GM23338 (cell line): ENCODE data around the gene NDE1. TPM values are rescaled to one million over a fixed set of nuclear protein-coding genes. Genes with fewer than 3 reads are reported as not detected.

Experiments used
- ATAC-seq: fragments of 200-7000 bp; cut with Tn5 transposase; 3 replicates; pipeline ENCODE4 v1.9.1; 2020
- DNase-seq: peaks from one replicate; pipeline ENCODE4 v3.0.0-alpha.2; 2015; ENCODE audit warnings: low spot score
- H2AFZ ChIP-seq: fragments of 200-600 bp; sonication (generic); 2 replicates; pipeline ENCODE4 v1.8.0; 2016; ENCODE audit warnings: antibody characterized with exemption, mild to moderate bottlenecking, moderate library complexity
- H3F3A ChIP-seq: fragments of 200-600 bp; sonication (generic); replicated peaks from 2 replicates; pipeline ENCODE4 v1.8.0; 2017; ENCODE audit warnings: antibody characterized with exemption, mixed run types, low read depth
- H3K27ac ChIP-seq: fragments of 200-600 bp; sonication (generic); 2 replicates; pipeline ENCODE4 v1.6.1; 2016; ENCODE audit warnings: low read depth
- H3K27me3 ChIP-seq: fragments of 200-600 bp; sonication (generic); 2 replicates; pipeline ENCODE4 v1.8.0; 2016; ENCODE audit warnings: mild to moderate bottlenecking, mixed run types, moderate library complexity; ENCODE audit not compliant: insufficient read depth
- H3K36me3 ChIP-seq: fragments of 200-600 bp; sonication (generic); 2 replicates; pipeline ENCODE4 v1.8.0; 2016; ENCODE audit warnings: mild to moderate bottlenecking; ENCODE audit not compliant: insufficient read depth
- H3K4me1 ChIP-seq: fragments of 200-600 bp; sonication (generic); 2 replicates; pipeline ENCODE4 v1.8.0; 2016; ENCODE audit warnings: mild to moderate bottlenecking, moderate library complexity; ENCODE audit not compliant: insufficient read depth
- H3K4me2 ChIP-seq: fragments of 200-600 bp; sonication (generic); 2 replicates; pipeline ENCODE4 v1.7.1; 2017; ENCODE audit warnings: mixed run types
- H3K4me3 ChIP-seq: fragments of 200-600 bp; sonication (generic); 2 replicates; pipeline ENCODE4 v1.6.1; 2016; ENCODE audit warnings: mixed run types
- H3K79me2 ChIP-seq: fragments of 200-600 bp; sonication (generic); replicated peaks from 2 replicates; pipeline ENCODE4 v1.8.0; 2017; ENCODE audit warnings: mild to moderate bottlenecking; ENCODE audit not compliant: insufficient read depth
- H3K9me2 ChIP-seq: fragments of 200-600 bp; sonication (generic); 2 replicates; pipeline ENCODE4 v1.8.0; 2017; ENCODE audit not compliant: insufficient read depth
- H4K20me1 ChIP-seq: fragments of 200-600 bp; sonication (generic); replicated peaks from 2 replicates; pipeline ENCODE4 v1.8.0; 2017; ENCODE audit warnings: mild to moderate bottlenecking; ENCODE audit not compliant: insufficient read depth
- H3K27ac Mint-ChIP-seq: 2 replicates; pipeline ENCODE4 v1.8.0; 2020; ENCODE audit warnings: inconsistent platforms, mild to moderate bottlenecking, moderate library complexity, mixed read lengths
- H3K27me3 Mint-ChIP-seq: 3 replicates; pipeline ENCODE4 v1.8.0; 2022; ENCODE audit warnings: low read depth, mild to moderate bottlenecking, moderate library complexity, mixed read lengths, inconsistent platforms; ENCODE audit not compliant: insufficient read depth, poor library complexity
- H3K36me3 Mint-ChIP-seq: 3 replicates; pipeline ENCODE4 v1.8.0; 2021; ENCODE audit warnings: low read depth, mild to moderate bottlenecking, inconsistent platforms, moderate library complexity, mixed read lengths
- H3K4me1 Mint-ChIP-seq: 3 replicates; pipeline ENCODE4 v1.8.0; 2020; ENCODE audit warnings: mild to moderate bottlenecking, inconsistent platforms, mixed read lengths
- H3K4me3 Mint-ChIP-seq: 3 replicates; pipeline ENCODE4 v1.8.0; 2021; ENCODE audit warnings: moderate library complexity, mild to moderate bottlenecking, inconsistent platforms, mixed read lengths
- H3K9me3 Mint-ChIP-seq: 3 replicates; pipeline ENCODE4 v1.8.0; 2020; ENCODE audit warnings: moderate library complexity, mild to moderate bottlenecking, inconsistent platforms, mixed read lengths
- CREB1 ChIP-seq: fragments of 250-450 bp; sonication (Bioruptor Pico); IDR thresholded peaks from 2 replicates; pipeline ENCODE4 v1.5.0; 2020; ENCODE audit warnings: low read depth, mild to moderate bottlenecking, moderate library complexity
- EZH2 ChIP-seq: fragments of 200-600 bp; sonication (generic); IDR thresholded peaks from one replicate; pipeline ENCODE4 v1.8.0; 2017; ENCODE audit warnings: antibody characterized with exemption, mild to moderate bottlenecking, low read depth; ENCODE audit not compliant: unreplicated experiment
- POLR2AphosphoS5 ChIP-seq: IDR thresholded peaks from 2 replicates; pipeline ENCODE4 v1.6.1; 2016; ENCODE audit warnings: antibody characterized with exemption, low read depth
- STAT1 ChIP-seq: IDR thresholded peaks from one replicate; pipeline ENCODE4 v1.6.1; 2016; ENCODE audit warnings: antibody characterized with exemption; ENCODE audit not compliant: unreplicated experiment
- ZNF114 ChIP-seq: fragments of 250-450 bp; sonication (Bioruptor Pico); IDR thresholded peaks from 2 replicates; pipeline ENCODE4 v1.5.0; 2020; ENCODE audit warnings: mild to moderate bottlenecking, moderate library complexity
- long read RNA-seq: library from polyadenylated mRNA; unstranded; transcript quantifications from one replicate; pipeline ENCODE4 v2.0.0, GENCODE V29; 2020; ENCODE audit not compliant: unreplicated experiment
- polyA plus RNA-seq: library from polyadenylated mRNA; unstranded; fragments of >200 nt; fragmentation: Nextera tagmentation; extraction: Ambion mirVana; gene quantifications from 2 replicates; pipeline ENCODE4 v1.2.1, GENCODE V29; 2016
- total RNA-seq: library from RNA; depleted of rRNA; stranded (reverse); fragments of >200 nt; shearing (Covaris generic); gene quantifications from 2 replicates; pipeline ENCODE4 v1.2.3, GENCODE V29; 2014; rRNA removed
- TF ChIP-seq, protein P1 (sequence below), 2 experiments: fragments of 200-600 bp in 1 of 2; sonication (generic) in 1 of 2; conservative IDR thresholded peaks; 2 replicates each; pipeline versions ENCODE4 v1.5.1 to v1.6.1; 2016 to 2017; ENCODE audit warnings: antibody characterized with exemption in 2 of 2, low read depth in 2 of 2, mild to moderate bottlenecking in 2 of 2, moderate library complexity in 1 of 2
- TF ChIP-seq, protein P2 (sequence below): IDR thresholded peaks from one replicate; pipeline ENCODE4 v1.6.1; 2018; ENCODE audit warnings: antibody characterized with exemption; ENCODE audit not compliant: unreplicated experiment

Gene NDE1, protein sequence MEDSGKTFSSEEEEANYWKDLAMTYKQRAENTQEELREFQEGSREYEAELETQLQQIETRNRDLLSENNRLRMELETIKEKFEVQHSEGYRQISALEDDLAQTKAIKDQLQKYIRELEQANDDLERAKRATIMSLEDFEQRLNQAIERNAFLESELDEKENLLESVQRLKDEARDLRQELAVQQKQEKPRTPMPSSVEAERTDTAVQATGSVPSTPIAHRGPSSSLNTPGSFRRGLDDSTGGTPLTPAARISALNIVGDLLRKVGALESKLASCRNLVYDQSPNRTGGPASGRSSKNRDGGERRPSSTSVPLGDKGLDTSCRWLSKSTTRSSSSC
- total RNA-seq (22.9 and 28.7 TPM in 2 replicates), polyA plus RNA-seq (11.1 and 13.0 TPM in 2 replicates)
- long read RNA-seq, transcript NDE1-201 (9 exons, 3,221 nt) = major isoform, 8 of 14 reads
- long read RNA-seq, partial matches to known transcripts = 1 of 14 reads
- long read RNA-seq, other reads (novel, unspliced or antisense) = 5 of 14 reads

DNA sequence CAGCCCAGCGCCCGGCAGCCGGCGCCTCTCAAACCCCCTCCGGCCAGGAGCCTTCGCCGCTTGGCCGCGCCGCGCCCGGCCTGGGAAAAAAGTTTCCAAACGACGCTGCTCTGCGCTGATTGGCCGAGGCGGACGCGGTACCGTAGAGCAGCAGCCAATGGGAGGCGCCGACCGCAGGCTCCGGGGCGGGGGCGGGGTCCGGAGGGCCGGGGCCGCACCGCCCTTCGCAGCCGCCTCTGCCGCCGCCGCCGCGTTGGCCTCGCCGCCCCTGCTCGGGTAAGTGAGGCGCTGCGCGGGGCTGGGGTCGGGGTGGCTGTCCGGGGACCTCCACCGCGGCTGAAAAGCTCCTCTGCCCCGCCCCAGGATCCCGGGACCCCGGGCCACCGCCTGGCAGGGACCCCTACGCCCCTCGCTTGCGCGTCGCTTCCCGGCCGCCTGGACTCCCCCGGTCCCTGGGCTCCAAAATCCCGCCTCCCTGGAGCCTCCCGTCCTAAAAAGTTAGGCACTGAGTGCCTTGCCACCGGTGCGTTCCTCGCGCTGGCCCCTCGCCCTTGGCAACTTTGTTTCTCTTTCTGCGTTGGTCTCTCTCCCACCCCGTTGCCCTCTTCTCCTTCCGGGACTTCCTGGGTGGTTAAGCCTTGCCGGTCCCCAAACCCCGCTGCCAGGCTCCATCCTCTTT is at the start of gene NDE1:
Gene NDE1 (plus strand): TSS at position 227 of the 679 bp plus-strand sequence. CDS start 14,534 bp downstream, outside the sequence.
- Histone ChIP-seq H3K4me2 (peak within 1 kb of the TSS; percentile 85), H3K4me1 (no peaks in the 10 kb centered on the region), H3K4me3 (peak within 1 kb of the TSS; percentile 97), H3F3A (peaks cover 11% of the 10 kb centered on the region), H3K27ac (peak within 1 kb of the TSS; percentile 91; the same call in 1 of the 2 replicates), H3K36me3 (no peaks in the 10 kb centered on the region), H4K20me1 (peaks cover 3% of the 10 kb centered on the region), H2AFZ (peak within 1 kb of the TSS; percentile 99), H3K9me2 (no peaks in the 10 kb centered on the region), H3K27me3 (no peaks in the 10 kb centered on the region), H3K79me2 (peaks cover 44% of the 10 kb centered on the region)
- peak within 1 kb of the TSS; percentile 95 for H3K27ac Mint-ChIP-seq
- H3K27me3 Mint-ChIP-seq = peaks cover 11% of the 10 kb centered on the region
- no peaks in the 10 kb centered on the region for H3K9me3 Mint-ChIP-seq
- peaks cover 3% of the 10 kb centered on the region; the same call in 1 of the 3 replicates for H3K4me1 Mint-ChIP-seq
- ATAC-seq (peak; percentile 97), DNase-seq (peak; percentile 98)
- no peak for TF ChIP-seq CREB1
- TF ChIP-seq POLR2AphosphoS5 = peak; percentile 74
- no peak for TF ChIP-seq STAT1
- TF ChIP-seq, protein P1, sequence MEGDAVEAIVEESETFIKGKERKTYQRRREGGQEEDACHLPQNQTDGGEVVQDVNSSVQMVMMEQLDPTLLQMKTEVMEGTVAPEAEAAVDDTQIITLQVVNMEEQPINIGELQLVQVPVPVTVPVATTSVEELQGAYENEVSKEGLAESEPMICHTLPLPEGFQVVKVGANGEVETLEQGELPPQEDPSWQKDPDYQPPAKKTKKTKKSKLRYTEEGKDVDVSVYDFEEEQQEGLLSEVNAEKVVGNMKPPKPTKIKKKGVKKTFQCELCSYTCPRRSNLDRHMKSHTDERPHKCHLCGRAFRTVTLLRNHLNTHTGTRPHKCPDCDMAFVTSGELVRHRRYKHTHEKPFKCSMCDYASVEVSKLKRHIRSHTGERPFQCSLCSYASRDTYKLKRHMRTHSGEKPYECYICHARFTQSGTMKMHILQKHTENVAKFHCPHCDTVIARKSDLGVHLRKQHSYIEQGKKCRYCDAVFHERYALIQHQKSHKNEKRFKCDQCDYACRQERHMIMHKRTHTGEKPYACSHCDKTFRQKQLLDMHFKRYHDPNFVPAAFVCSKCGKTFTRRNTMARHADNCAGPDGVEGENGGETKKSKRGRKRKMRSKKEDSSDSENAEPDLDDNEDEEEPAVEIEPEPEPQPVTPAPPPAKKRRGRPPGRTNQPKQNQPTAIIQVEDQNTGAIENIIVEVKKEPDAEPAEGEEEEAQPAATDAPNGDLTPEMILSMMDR (conservative IDR thresholded peaks at IDR 0.05; ENCODE audit: low read depth in 2 of 2) = no peak
- TF ChIP-seq ZNF114 (CRISPR knock-in tag) = no peak
- TF ChIP-seq EZH2 = no peak
- TF ChIP-seq, protein P2, sequence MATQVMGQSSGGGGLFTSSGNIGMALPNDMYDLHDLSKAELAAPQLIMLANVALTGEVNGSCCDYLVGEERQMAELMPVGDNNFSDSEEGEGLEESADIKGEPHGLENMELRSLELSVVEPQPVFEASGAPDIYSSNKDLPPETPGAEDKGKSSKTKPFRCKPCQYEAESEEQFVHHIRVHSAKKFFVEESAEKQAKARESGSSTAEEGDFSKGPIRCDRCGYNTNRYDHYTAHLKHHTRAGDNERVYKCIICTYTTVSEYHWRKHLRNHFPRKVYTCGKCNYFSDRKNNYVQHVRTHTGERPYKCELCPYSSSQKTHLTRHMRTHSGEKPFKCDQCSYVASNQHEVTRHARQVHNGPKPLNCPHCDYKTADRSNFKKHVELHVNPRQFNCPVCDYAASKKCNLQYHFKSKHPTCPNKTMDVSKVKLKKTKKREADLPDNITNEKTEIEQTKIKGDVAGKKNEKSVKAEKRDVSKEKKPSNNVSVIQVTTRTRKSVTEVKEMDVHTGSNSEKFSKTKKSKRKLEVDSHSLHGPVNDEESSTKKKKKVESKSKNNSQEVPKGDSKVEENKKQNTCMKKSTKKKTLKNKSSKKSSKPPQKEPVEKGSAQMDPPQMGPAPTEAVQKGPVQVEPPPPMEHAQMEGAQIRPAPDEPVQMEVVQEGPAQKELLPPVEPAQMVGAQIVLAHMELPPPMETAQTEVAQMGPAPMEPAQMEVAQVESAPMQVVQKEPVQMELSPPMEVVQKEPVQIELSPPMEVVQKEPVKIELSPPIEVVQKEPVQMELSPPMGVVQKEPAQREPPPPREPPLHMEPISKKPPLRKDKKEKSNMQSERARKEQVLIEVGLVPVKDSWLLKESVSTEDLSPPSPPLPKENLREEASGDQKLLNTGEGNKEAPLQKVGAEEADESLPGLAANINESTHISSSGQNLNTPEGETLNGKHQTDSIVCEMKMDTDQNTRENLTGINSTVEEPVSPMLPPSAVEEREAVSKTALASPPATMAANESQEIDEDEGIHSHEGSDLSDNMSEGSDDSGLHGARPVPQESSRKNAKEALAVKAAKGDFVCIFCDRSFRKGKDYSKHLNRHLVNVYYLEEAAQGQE = no peak
- peaks cover 9% of the 10 kb centered on the region; the same call in 2 of the 3 replicates for H3K36me3 Mint-ChIP-seq
- H3K4me3 Mint-ChIP-seq = peak within 1 kb of the TSS; percentile 100
